Type B pancreatic cell (in vitro differentiated cells): ENCODE results near the gene PLEKHF1. TPM values are rescaled to one million over a fixed set of nuclear protein-coding genes. Genes with fewer than 3 reads are reported as not detected.

ENCODE experiments used
- DNase-seq: peaks from one replicate; pipeline ENCODE4 v3.0.0; 2021; ENCODE audit warnings: mixed read lengths; ENCODE audit not compliant: unreplicated experiment; ENCODE audit errors: extremely low spot score
- H3K27ac Mint-ChIP-seq: 2 replicates; pipeline ENCODE4 v1.8.0; 2021; ENCODE audit warnings: mild to moderate bottlenecking, mixed read lengths
- H3K27me3 Mint-ChIP-seq: 2 replicates; pipeline ENCODE4 v1.8.0; 2021; ENCODE audit warnings: mixed read lengths
- H3K36me3 Mint-ChIP-seq: 2 replicates; pipeline ENCODE4 v1.8.0; 2021; ENCODE audit warnings: mixed read lengths
- H3K4me1 Mint-ChIP-seq: one replicate; pipeline ENCODE4 v1.8.0; 2021; ENCODE audit warnings: mixed read lengths; ENCODE audit not compliant: unreplicated experiment
- H3K4me3 Mint-ChIP-seq: 2 replicates; pipeline ENCODE4 v1.8.0; 2021; ENCODE audit warnings: mild to moderate bottlenecking, mixed read lengths
- H3K9me3 Mint-ChIP-seq: 2 replicates; pipeline ENCODE4 v1.8.0; 2021; ENCODE audit warnings: mixed read lengths
- total RNA-seq: library from RNA; stranded (reverse); gene quantifications from 2 replicates; pipeline ENCODE4 v1.2.1, GENCODE V29; 2021; ENCODE audit warnings: low replicate concordance
- TF ChIP-seq, protein P1 (sequence below): fragments of 200-600 bp; sonication (generic); conservative IDR thresholded peaks from 2 replicates; pipeline ENCODE4 v1.5.0; 2021; ENCODE audit warnings: antibody characterized with exemption, mild to moderate bottlenecking

The PLEKHF1 gene
- total RNA-seq, 1 donor from 2014 or later = 6.3 TPM

DNA sequence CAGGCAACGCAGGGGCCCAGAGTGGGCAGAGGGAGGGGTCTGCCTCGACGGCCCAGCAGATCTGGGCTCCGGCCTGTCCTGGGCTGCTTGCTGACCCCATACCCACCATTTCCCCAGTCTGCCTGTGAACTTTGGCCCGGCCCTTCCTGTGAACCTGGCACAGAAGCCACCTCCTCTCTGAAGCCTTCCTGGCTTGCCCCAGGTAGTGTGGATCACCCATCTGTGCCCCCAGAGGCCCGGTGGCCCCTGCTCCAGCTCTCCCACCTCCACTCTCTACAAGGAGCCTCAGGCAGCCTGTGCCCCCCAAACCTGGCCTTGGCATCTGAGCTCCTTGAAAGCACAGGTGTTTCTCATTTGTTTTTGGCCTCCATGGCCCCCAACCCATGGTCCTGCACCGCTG is 15.7 kb downstream of the PLEKHF1 start:
- Mint-ChIP-seq H3K36me3 (no peaks in the 10 kb centered on the region), H3K27ac (no peak overlapping the region), H3K9me3 (no peaks in the 10 kb centered on the region)

DNA sequence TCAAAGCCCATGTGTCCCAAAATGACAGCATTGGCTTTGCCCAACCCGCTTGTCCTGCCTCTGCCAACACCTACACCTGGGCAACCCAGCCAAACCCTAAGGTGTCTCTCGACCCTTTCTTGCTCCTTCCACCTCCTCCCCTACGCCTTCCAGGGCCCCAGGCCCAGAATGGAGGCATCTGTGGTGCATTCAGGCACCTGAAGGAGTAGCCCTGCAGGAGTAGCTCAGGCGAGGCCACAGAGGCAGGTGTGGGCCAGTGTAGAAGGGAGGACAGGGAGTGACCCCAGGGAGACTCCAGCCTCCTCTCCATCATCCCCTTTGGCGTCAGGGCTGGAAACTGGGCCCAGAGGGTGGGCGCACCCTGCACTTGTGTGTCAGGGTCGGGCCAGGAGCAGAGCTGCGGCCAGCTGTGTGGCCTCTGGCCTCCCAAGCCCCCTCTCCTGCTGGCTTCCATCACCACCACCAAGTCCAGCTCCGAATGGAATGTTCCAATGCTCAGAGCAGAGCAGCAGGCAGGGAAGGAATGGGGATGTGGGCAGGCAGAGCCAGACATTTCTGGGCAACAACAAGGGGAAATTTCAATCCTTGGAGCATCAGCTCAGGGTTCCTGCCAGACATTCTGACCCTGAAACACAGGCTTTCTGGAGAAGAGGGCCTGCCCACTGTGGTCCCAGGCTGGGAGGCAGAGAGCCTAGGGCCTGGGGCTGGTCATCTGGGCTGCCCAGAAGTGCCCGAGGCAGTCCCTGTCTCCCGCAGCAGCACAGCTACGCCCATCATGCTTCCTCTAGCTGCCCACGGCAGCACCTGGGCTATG is 16.4 kb downstream of the PLEKHF1 start:
- no peak overlapping the region for H3K4me3 Mint-ChIP-seq
- no peak overlapping the region for H3K27ac Mint-ChIP-seq
- TF ChIP-seq, protein P1, sequence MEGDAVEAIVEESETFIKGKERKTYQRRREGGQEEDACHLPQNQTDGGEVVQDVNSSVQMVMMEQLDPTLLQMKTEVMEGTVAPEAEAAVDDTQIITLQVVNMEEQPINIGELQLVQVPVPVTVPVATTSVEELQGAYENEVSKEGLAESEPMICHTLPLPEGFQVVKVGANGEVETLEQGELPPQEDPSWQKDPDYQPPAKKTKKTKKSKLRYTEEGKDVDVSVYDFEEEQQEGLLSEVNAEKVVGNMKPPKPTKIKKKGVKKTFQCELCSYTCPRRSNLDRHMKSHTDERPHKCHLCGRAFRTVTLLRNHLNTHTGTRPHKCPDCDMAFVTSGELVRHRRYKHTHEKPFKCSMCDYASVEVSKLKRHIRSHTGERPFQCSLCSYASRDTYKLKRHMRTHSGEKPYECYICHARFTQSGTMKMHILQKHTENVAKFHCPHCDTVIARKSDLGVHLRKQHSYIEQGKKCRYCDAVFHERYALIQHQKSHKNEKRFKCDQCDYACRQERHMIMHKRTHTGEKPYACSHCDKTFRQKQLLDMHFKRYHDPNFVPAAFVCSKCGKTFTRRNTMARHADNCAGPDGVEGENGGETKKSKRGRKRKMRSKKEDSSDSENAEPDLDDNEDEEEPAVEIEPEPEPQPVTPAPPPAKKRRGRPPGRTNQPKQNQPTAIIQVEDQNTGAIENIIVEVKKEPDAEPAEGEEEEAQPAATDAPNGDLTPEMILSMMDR = no peak
- no peaks in the 10 kb centered on the region for H3K9me3 Mint-ChIP-seq
- H3K4me1 Mint-ChIP-seq = no peaks in the 10 kb centered on the region
- no peak for DNase-seq
- H3K36me3 Mint-ChIP-seq = no peaks in the 10 kb centered on the region
- H3K27me3 Mint-ChIP-seq = no peaks in the 10 kb centered on the region

More for the DNA sequence above, 15.7 kb downstream of the PLEKHF1 start:
- TF ChIP-seq, protein P1 = no peak
- no peak for DNase-seq
- Mint-ChIP-seq H3K4me1 (no peaks in the 10 kb centered on the region), H3K4me3 (no peak overlapping the region), H3K27me3 (no peaks in the 10 kb centered on the region)

DNA sequence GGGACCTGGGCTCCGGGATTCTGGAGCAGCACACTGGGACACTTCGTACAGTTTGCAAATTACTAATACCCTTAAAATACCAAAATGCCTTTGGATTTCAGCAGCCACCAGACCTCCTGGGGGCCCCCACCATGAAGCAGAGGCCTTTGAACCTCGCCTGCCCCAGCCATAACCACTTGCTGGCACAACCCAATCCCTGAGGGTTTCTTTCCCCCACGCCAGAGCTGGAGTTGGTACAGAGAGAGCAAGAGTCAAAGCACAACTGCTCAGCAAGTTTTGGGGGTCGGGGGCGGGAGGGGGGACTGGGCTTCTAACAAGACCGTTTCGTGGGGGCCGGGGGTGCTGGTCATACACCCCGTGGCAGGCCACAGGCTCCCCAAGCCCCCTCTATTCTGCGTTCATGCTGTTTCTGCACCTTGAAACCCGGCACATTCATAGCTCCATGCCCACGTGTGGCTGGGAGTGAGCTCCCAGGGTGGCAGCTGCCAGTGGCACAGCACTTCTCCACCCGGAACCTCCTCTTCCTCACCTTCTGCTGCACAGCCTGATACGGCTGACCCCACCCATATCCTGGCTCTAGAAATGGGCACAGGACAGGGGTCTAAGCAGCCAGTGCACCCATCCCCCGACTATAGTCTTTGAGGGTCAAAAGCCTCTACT is 17.1 kb downstream of the PLEKHF1 start:
- DNase-seq = no peak
- TF ChIP-seq, protein P1 = no peak
- no peaks in the 10 kb centered on the region for H3K27me3 Mint-ChIP-seq
- H3K36me3 Mint-ChIP-seq = no peaks in the 10 kb centered on the region
- no peak overlapping the region for H3K27ac Mint-ChIP-seq
- H3K4me1 Mint-ChIP-seq = peaks cover 6% of the 10 kb centered on the region
- no peak overlapping the region for H3K4me3 Mint-ChIP-seq
- no peaks in the 10 kb centered on the region for H3K9me3 Mint-ChIP-seq

DNA sequence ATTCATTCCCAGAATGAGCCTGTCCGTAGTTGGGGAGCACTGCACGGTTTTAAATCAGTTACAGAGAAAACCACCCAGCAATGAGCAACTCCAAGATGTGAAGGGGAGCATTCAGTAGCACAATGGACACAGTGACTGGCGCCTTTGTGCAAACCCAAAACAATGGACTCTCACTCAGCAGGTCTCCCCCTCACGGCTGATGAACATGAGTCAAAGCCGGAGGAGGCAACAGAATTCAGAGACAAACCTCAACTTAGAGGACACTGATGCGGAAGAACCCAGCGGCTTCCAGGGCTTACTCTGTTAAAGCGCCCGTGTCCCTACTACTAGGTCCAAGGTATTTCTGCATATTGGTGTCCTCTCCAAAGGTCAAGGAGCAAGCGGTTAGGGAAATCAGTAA is 17.7 kb downstream of the PLEKHF1 start:
- no peaks in the 10 kb centered on the region for H3K36me3 Mint-ChIP-seq
- peak overlapping the region; percentile 66 for H3K27ac Mint-ChIP-seq
- no peak for DNase-seq
- H3K4me3 Mint-ChIP-seq = no peak overlapping the region
- no peaks in the 10 kb centered on the region for H3K9me3 Mint-ChIP-seq
- TF ChIP-seq, protein P1 = no peak
- H3K4me1 Mint-ChIP-seq = peaks cover 9% of the 10 kb centered on the region
- no peaks in the 10 kb centered on the region for H3K27me3 Mint-ChIP-seq

DNA sequence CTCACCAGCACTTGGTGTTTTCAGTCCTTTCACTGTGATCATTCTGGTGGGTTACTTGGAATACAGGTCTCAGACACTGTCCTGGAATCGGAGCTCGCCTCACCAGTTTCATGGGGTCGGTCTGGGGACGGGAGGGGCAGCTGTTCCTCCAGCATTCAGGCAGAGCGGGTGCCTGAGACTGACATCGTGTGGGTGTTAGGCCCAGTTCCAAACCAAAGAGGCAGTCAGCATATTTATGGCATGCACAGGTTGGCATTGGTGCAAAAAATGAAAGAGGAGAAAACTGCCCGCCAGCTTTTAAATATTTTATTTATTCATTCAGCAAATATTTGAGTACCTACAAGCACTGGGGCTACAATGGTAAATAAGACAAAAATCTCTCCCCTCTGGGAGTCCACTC is 20.1 kb downstream of the PLEKHF1 start:
- TF ChIP-seq, protein P1 = no peak
- H3K27ac Mint-ChIP-seq = no peak overlapping the region
- H3K9me3 Mint-ChIP-seq = no peaks in the 10 kb centered on the region
- no peaks in the 10 kb centered on the region for H3K36me3 Mint-ChIP-seq
- H3K4me3 Mint-ChIP-seq = no peak overlapping the region
- H3K27me3 Mint-ChIP-seq = no peaks in the 10 kb centered on the region
- H3K4me1 Mint-ChIP-seq = peaks cover 13% of the 10 kb centered on the region
- no peak for DNase-seq
